HepG2 (cell line): Measurements from ENCODE around the gene CUL9. TPM values are rescaled to one million over a fixed set of nuclear protein-coding genes. Genes with fewer than 3 reads are reported as not detected.

Experiments used
- ATF7 ChIP-seq, 2 experiments: fragments of 450-650 bp in 1 of 2; sonication (generic) in 1 of 2; formaldehyde crosslinking in 1 of 2; IDR thresholded peaks; 2 replicates each; pipeline versions ENCODE4 v1.4.0 to v1.6.1; 2016 to 2020; ENCODE audit warnings: antibody characterized with exemption in 1 of 2, mild to moderate bottlenecking in 1 of 2, missing genetic modification reagents in 1 of 2
- GMEB1 ChIP-seq: sonication (generic); formaldehyde crosslinking; IDR thresholded peaks from 2 replicates; pipeline ENCODE4 v1.5.1; 2020; ENCODE audit warnings: missing genetic modification reagents, mild to moderate bottlenecking, borderline replicate concordance
- IRF1 ChIP-seq: sonication (generic); formaldehyde crosslinking; IDR thresholded peaks from 2 replicates; pipeline ENCODE4 v1.4.0; 2020; ENCODE audit warnings: low read depth, mild to moderate bottlenecking, missing genetic modification reagents
- KMT2A ChIP-seq: sonication (generic); formaldehyde crosslinking; IDR thresholded peaks from 2 replicates; pipeline ENCODE4 v1.4.0; 2020; ENCODE audit warnings: missing genetic modification reagents
- MED8 ChIP-seq: sonication (generic); formaldehyde crosslinking; IDR thresholded peaks from 2 replicates; pipeline ENCODE4 v1.8.1; 2023; ENCODE audit warnings: mild to moderate bottlenecking, missing genetic modification reagents; ENCODE audit not compliant: insufficient replicate concordance
- REL ChIP-seq: sonication (generic); formaldehyde crosslinking; conservative IDR thresholded peaks from 2 replicates; pipeline ENCODE4 v1.8.0; 2022; ENCODE audit warnings: mild to moderate bottlenecking, missing genetic modification reagents, moderate library complexity
- SMC3 ChIP-seq: IDR thresholded peaks from 2 replicates; pipeline ENCODE4 v1.6.1; 2011; ENCODE audit warnings: low read length, improper control_type of control experiment
- ZHX2 ChIP-seq, 2 experiments: sonication (generic) in 1 of 2; formaldehyde crosslinking in 1 of 2; IDR thresholded peaks; 2 replicates each; pipeline versions ENCODE4 v1.6.1 to v1.9.0; 2014 to 2022; ENCODE audit warnings: antibody characterized with exemption in 1 of 2, borderline replicate concordance in 1 of 2, inconsistent platforms in 1 of 2, low read depth in 1 of 2, missing genetic modification reagents in 1 of 2
- ZKSCAN8 ChIP-seq: IDR thresholded peaks from 2 replicates; pipeline ENCODE4 v1.6.1; 2016; ENCODE audit warnings: borderline replicate concordance, missing genetic modification reagents, missing compliant biosample characterization
- ZNF280D ChIP-seq: sonication (generic); formaldehyde crosslinking; IDR thresholded peaks from 2 replicates; pipeline ENCODE4 v1.5.1; 2020; ENCODE audit warnings: mild to moderate bottlenecking, missing genetic modification reagents
- ZNF343 ChIP-seq: sonication (generic); formaldehyde crosslinking; IDR thresholded peaks from 2 replicates; pipeline ENCODE4 v1.4.0; 2020; ENCODE audit warnings: mild to moderate bottlenecking, missing genetic modification reagents
- ZNF451 ChIP-seq: sonication (generic); formaldehyde crosslinking; IDR thresholded peaks from 2 replicates; pipeline ENCODE4 v1.5.0; 2020; ENCODE audit warnings: mild to moderate bottlenecking, missing genetic modification reagents
- ZNF549 ChIP-seq: sonication (generic); formaldehyde crosslinking; IDR thresholded peaks from 2 replicates; pipeline ENCODE4 v1.5.0; 2020; ENCODE audit warnings: missing genetic modification reagents
- ZNF652 ChIP-seq: IDR thresholded peaks from 2 replicates; pipeline ENCODE4 v1.6.1; 2016; ENCODE audit warnings: low read depth, borderline replicate concordance
- ZNF678 ChIP-seq: sonication (generic); formaldehyde crosslinking; IDR thresholded peaks from 2 replicates; pipeline ENCODE4 v1.4.0; 2020; ENCODE audit warnings: mild to moderate bottlenecking, missing genetic modification reagents
- polyA plus RNA-seq, 8 experiments: library from polyadenylated mRNA; depleted of rRNA in 3 of 8; stranded (reverse) in 7 of 8; unstranded in 1 of 8; fragments of >200 nt; fragmentation: Illumina TruSeq in 4 of 8; extraction: Trizol in 4 of 8; gene quantifications; 2 replicates each; pipeline versions ENCODE4 v1.2.1 to v1.2.3, GENCODE V29; 2011 to 2016; ENCODE audit warnings: low read depth in 4 of 8, missing spikeins in 1 of 8, mixed read lengths in 1 of 8; ENCODE audit not compliant: insufficient read depth in 1 of 8
- total RNA-seq, 5 experiments: library from RNA; depleted of rRNA; stranded (reverse); fragments of >200 nt; fragmentation: Illumina TruSeq; extraction: Trizol; gene quantifications; 2 replicates each; pipeline ENCODE4 v1.2.3, GENCODE V29; 2016; ENCODE audit warnings: low read depth in 1 of 5

Gene CUL9
- total and polyA plus RNA-seq, 2 of the 13 experiments (the other 11 are each of a cell fraction or from before 2014, with no cell fraction given), result 11.4 to 13.7 TPM

GRCh38 chr6:43228951-43229802 lies 47.2 kb downstream of the CUL9 start, which contains the start of gene DNPH1 (continued):
- TF ChIP-seq GMEB1 (CRISPR knock-in tag), result 0 out of 2 replicates have a peak, but pooled peaks have one; percentile 13
- TF ChIP-seq ZNF549 (CRISPR knock-in tag), result peak; percentile 90
- TF ChIP-seq ZNF280D (CRISPR knock-in tag), result 0 out of 2 replicates have a peak, but pooled peaks have one; percentile 30
- TF ChIP-seq ZNF652 (CRISPR knock-in tag), result no peak
- TF ChIP-seq SMC3, result no peak; the same call in 1 of the 2 replicates
- peak; percentile 90; the same call in 1 of the 2 replicates for TF ChIP-seq ZNF343 (CRISPR knock-in tag)
- TF ChIP-seq KMT2A, result peak; percentile 88
- TF ChIP-seq ZHX2 (IDR thresholded peaks at IDR 0.05; ENCODE audit: low read depth), result no peak
- TF ChIP-seq ZHX2 (CRISPR knock-in tag; IDR thresholded peaks at IDR 0.05; ENCODE audit: borderline replicate concordance), result peak; percentile 94; the same call in 1 of the 2 replicates
- no peak; the same call in none of the 2 replicates for TF ChIP-seq IRF1 (CRISPR knock-in tag)
- TF ChIP-seq REL (CRISPR knock-in tag), result peak; percentile 85; the same call in 1 of the 2 replicates
- TF ChIP-seq ZNF678 (CRISPR knock-in tag), result peak; percentile 42; the same call in 1 of the 2 replicates
- no peak for TF ChIP-seq ATF7 (IDR thresholded peaks at IDR 0.05)
- peak; percentile 28; the same call in 1 of the 2 replicates for TF ChIP-seq ATF7 (CRISPR knock-in tag; IDR thresholded peaks at IDR 0.05)
- TF ChIP-seq MED8 (CRISPR knock-in tag), result peak; percentile 31
- peak; percentile 29; the same call in 1 of the 2 replicates for TF ChIP-seq ZKSCAN8 (CRISPR knock-in tag)
- TF ChIP-seq ZNF451 (CRISPR knock-in tag), result peak; percentile 90
